Suprapubic skin (tissue), 4 donors: ENCODE measurements around the gene WDR4. TPM values are rescaled to one million over a fixed set of nuclear protein-coding genes. Genes with fewer than 3 reads are reported as not detected.

ENCODE experiments used
- DNase-seq, 2 donors: peaks; one replicate each; pipeline ENCODE4 v3.0.0-alpha.2; 2019; ENCODE audit warnings: low spot score in 2 of 2
- H3K27ac ChIP-seq: fragments of 200-600 bp; sonication (generic); one replicate; pipeline ENCODE4 v1.5.1; 2019
- H3K27me3 ChIP-seq: fragments of 200-600 bp; sonication (generic); one replicate; pipeline ENCODE4 v1.5.1; 2019
- H3K36me3 ChIP-seq: fragments of 200-600 bp; sonication (generic); one replicate; pipeline ENCODE4 v1.5.1; 2019
- H3K4me1 ChIP-seq: fragments of 200-600 bp; sonication (generic); one replicate; pipeline ENCODE4 v1.5.1; 2019
- H3K4me3 ChIP-seq: fragments of 200-600 bp; sonication (generic); one replicate; pipeline ENCODE4 v1.5.1; 2019; ENCODE audit warnings: mild to moderate bottlenecking
- H3K9me3 ChIP-seq: fragments of 200-600 bp; sonication (generic); one replicate; pipeline ENCODE4 v1.5.1; 2019
- CTCF ChIP-seq, 2 donors: fragments of 200-600 bp in 1 of 2; fragments of 450-650 bp in 1 of 2; sonication (generic) in 1 of 2; IDR thresholded peaks; one replicate each; pipeline ENCODE4 v1.5.1; 2016 to 2019; ENCODE audit warnings: antibody characterized with exemption in 2 of 2, mild to moderate bottlenecking in 1 of 2, moderate library complexity in 1 of 2
- EP300 ChIP-seq: sonication (generic); formaldehyde crosslinking; IDR thresholded peaks from one replicate; pipeline ENCODE4 v1.6.1; 2017; ENCODE audit warnings: antibody characterized with exemption
- POLR2A ChIP-seq, 2 donors: fragments of 450-650 bp; IDR thresholded peaks; one replicate each; pipeline ENCODE4 v1.6.1; 2017; ENCODE audit warnings: antibody characterized with exemption in 2 of 2, mild to moderate bottlenecking in 2 of 2, moderate library complexity in 2 of 2
- POLR2AphosphoS5 ChIP-seq, 3 donors: sonication (generic); formaldehyde crosslinking; IDR thresholded peaks; one replicate each; pipeline ENCODE4 v1.6.1; 2017; ENCODE audit warnings: antibody characterized with exemption in 3 of 3
- WGBS: methylation state at CpG from one replicate; pipeline ENCODE4 v1.1.5; 2018; 5-methylcytosine and 5-hydroxymethylcytosine counted together
- total RNA-seq, 4 donors: library from RNA; depleted of rRNA; stranded (reverse); fragments of >200 nt; gene quantifications; one replicate each; pipeline ENCODE4 v1.1.0, GENCODE V29; 2016

WDR4 gene
- total RNA-seq, 4 donors from 2014 or later = 10.1 to 18.7 (median 14.1) TPM

- DNase-seq = no peak
- H3K9me3 ChIP-seq = no peaks in the 10 kb centered on the region
- TF ChIP-seq POLR2A (IDR thresholded peaks at IDR 0.05) (no peak), POLR2AphosphoS5 (IDR thresholded peaks at IDR 0.05) (no peak), EP300 (no peak), CTCF (IDR thresholded peaks at IDR 0.05) (no peak)
- H3K4me1 ChIP-seq = peaks cover 9% of the 10 kb centered on the region
- peaks cover 25% of the 10 kb centered on the region for H3K36me3 ChIP-seq
- H3K4me3 ChIP-seq = no peak overlapping the region
- no peak overlapping the region for H3K27ac ChIP-seq
- H3K27me3 ChIP-seq = peaks cover under 1% of the 10 kb centered on the region
- 85% methylated on average over 3 of the region's 3 CpGs for WGBS
These were observed 43.0 kb downstream of the WDR4 start for GRCh38 chr21:42836402-42836666.

- WGBS = 80% methylated on average over 12 of the region's 12 CpGs
These were observed 43.5 kb downstream of the WDR4 start for GRCh38 chr21:42835611-42836401.

GRCh38 chr21:42835211-42835610 is 44.1 kb downstream of the WDR4 start:
- Histone ChIP-seq H3K27me3 (peaks cover 10% of the 10 kb centered on the region), H3K36me3 (peaks cover 14% of the 10 kb centered on the region), H3K27ac (no peak overlapping the region), H3K4me3 (no peak overlapping the region), H3K4me1 (peaks cover 9% of the 10 kb centered on the region), H3K9me3 (no peaks in the 10 kb centered on the region)
- no peak for DNase-seq
- no peak for TF ChIP-seq CTCF (IDR thresholded peaks at IDR 0.05)
- no peak for TF ChIP-seq POLR2AphosphoS5 (IDR thresholded peaks at IDR 0.05)
- TF ChIP-seq EP300 = no peak
- TF ChIP-seq POLR2A (IDR thresholded peaks at IDR 0.05) = no peak
- WGBS = 81% methylated on average over 6 of the region's 6 CpGs

More at GRCh38 chr21:42835611-42836401, 43.5 kb downstream of the WDR4 start:
- peaks cover 20% of the 10 kb centered on the region for H3K36me3 ChIP-seq
- H3K27ac ChIP-seq = no peak overlapping the region
- H3K4me3 ChIP-seq = no peak overlapping the region
- peaks cover 5% of the 10 kb centered on the region for H3K27me3 ChIP-seq
- H3K4me1 ChIP-seq = peaks cover 9% of the 10 kb centered on the region
- TF ChIP-seq CTCF (IDR thresholded peaks at IDR 0.05) = no peak
- TF ChIP-seq POLR2A (IDR thresholded peaks at IDR 0.05) = no peak
- no peak for TF ChIP-seq EP300
- DNase-seq = peak in 1 of 2 donors; percentile 29
- no peaks in the 10 kb centered on the region for H3K9me3 ChIP-seq

- TF ChIP-seq EP300 = no peak
- TF ChIP-seq POLR2AphosphoS5 (IDR thresholded peaks at IDR 0.05) = no peak
- TF ChIP-seq CTCF (IDR thresholded peaks at IDR 0.05) = no peak
- no peak for TF ChIP-seq POLR2A (IDR thresholded peaks at IDR 0.05)
- DNase-seq = peak in 1 of 2 donors; percentile 67
- Histone ChIP-seq H3K9me3 (no peaks in the 10 kb centered on the region), H3K4me1 (peaks cover 9% of the 10 kb centered on the region), H3K27me3 (peaks cover 12% of the 10 kb centered on the region), H3K36me3 (peaks cover 11% of the 10 kb centered on the region), H3K4me3 (no peak overlapping the region), H3K27ac (no peak overlapping the region)
- WGBS = 89% methylated on average over 13 of the region's 13 CpGs
These were observed 44.6 kb downstream of the WDR4 start for GRCh38 chr21:42834726-42835191.

- no peak for TF ChIP-seq POLR2A (IDR thresholded peaks at IDR 0.05)
- TF ChIP-seq CTCF (IDR thresholded peaks at IDR 0.05) = no peak
- no peak for TF ChIP-seq EP300
- no peak for TF ChIP-seq POLR2AphosphoS5 (IDR thresholded peaks at IDR 0.05)
- Histone ChIP-seq H3K27me3 (peaks cover 19% of the 10 kb centered on the region), H3K4me3 (no peak overlapping the region), H3K4me1 (peaks cover 9% of the 10 kb centered on the region), H3K36me3 (peaks cover 4% of the 10 kb centered on the region), H3K27ac (no peak overlapping the region), H3K9me3 (no peaks in the 10 kb centered on the region)
- WGBS = 84% methylated on average over 23 of the region's 23 CpGs
- peak in 1 of 2 donors; percentile 62 for DNase-seq
These were observed 45.2 kb downstream of the WDR4 start for GRCh38 chr21:42833859-42834725.
